ENCODE results near the gene SLC16A1.

- TF ChIP-seq POLR2AphosphoS5 (IDR thresholded peaks at IDR 0.05; ENCODE audit: low read depth, low read length), result no peak
- TF ChIP-seq, protein P1, sequence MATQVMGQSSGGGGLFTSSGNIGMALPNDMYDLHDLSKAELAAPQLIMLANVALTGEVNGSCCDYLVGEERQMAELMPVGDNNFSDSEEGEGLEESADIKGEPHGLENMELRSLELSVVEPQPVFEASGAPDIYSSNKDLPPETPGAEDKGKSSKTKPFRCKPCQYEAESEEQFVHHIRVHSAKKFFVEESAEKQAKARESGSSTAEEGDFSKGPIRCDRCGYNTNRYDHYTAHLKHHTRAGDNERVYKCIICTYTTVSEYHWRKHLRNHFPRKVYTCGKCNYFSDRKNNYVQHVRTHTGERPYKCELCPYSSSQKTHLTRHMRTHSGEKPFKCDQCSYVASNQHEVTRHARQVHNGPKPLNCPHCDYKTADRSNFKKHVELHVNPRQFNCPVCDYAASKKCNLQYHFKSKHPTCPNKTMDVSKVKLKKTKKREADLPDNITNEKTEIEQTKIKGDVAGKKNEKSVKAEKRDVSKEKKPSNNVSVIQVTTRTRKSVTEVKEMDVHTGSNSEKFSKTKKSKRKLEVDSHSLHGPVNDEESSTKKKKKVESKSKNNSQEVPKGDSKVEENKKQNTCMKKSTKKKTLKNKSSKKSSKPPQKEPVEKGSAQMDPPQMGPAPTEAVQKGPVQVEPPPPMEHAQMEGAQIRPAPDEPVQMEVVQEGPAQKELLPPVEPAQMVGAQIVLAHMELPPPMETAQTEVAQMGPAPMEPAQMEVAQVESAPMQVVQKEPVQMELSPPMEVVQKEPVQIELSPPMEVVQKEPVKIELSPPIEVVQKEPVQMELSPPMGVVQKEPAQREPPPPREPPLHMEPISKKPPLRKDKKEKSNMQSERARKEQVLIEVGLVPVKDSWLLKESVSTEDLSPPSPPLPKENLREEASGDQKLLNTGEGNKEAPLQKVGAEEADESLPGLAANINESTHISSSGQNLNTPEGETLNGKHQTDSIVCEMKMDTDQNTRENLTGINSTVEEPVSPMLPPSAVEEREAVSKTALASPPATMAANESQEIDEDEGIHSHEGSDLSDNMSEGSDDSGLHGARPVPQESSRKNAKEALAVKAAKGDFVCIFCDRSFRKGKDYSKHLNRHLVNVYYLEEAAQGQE (IDR thresholded peaks at IDR 0.05; ENCODE audit: insufficient read depth in 1 of 2, low read depth in 2 of 2, low read length in 2 of 2), result no peak
Observed at GRCh38 chr1:112946683-112947082, 9.3 kb downstream of the SLC16A1 start.

Data from PFSK-1 (cell line).